Uterus (tissue), 4 donors: ENCODE data around the gene CERS4. TPM values are rescaled to one million over a fixed set of nuclear protein-coding genes. Genes with fewer than 3 reads are reported as not detected.

Source experiments
- DNase-seq, 2 donors: peaks; one replicate each; pipeline ENCODE4 v3.0.0-alpha.2; 2019 to 2020
- H3K27ac ChIP-seq, 2 donors: fragments of 200-600 bp; sonication (generic); 1 replicate in 1 of 2; 2 replicates in 1 of 2; pipeline ENCODE4 v1.5.1; 2016 to 2018
- H3K27me3 ChIP-seq, 2 donors: fragments of 200-600 bp; sonication (generic); one replicate each; pipeline ENCODE4 v1.5.1; 2018 to 2019; ENCODE audit warnings: control low read depth in 1 of 2
- H3K36me3 ChIP-seq, 2 donors: fragments of 200-600 bp; sonication (generic); one replicate each; pipeline ENCODE4 v1.5.1; 2019; ENCODE audit warnings: control low read depth in 1 of 2
- H3K4me1 ChIP-seq, 2 donors: fragments of 200-600 bp; sonication (generic); one replicate each; pipeline ENCODE4 v1.5.1; 2018 to 2019; ENCODE audit warnings: control low read depth in 1 of 2
- H3K4me3 ChIP-seq, 2 donors: fragments of 200-600 bp; sonication (generic); 1 replicate in 1 of 2; 2 replicates in 1 of 2; pipeline ENCODE4 v1.5.1; 2018 to 2019; ENCODE audit warnings: mild to moderate bottlenecking in 1 of 2
- H3K9me3 ChIP-seq, 2 donors: fragments of 200-600 bp; sonication (generic); one replicate each; pipeline ENCODE4 v1.5.1; 2019; ENCODE audit warnings: control low read depth in 1 of 2
- POLR2A ChIP-seq, 2 donors: fragments of 450-650 bp; IDR thresholded peaks; one replicate each; pipeline ENCODE4 v1.6.1; 2016; ENCODE audit warnings: antibody characterized with exemption in 2 of 2, mild to moderate bottlenecking in 1 of 2, moderate library complexity in 1 of 2
- intact Hi-C: fragments of 100-400 bp; cut with DNase I; formaldehyde crosslinking; loops from one replicate; pipeline ENCODE4 v1.15.1; 2023; ENCODE audit warnings: low total_unique reads
- total RNA-seq, 4 donors: library from RNA; depleted of rRNA in 3 of 4; stranded (reverse); fragments of >200 nt in 3 of 4; gene quantifications; one replicate each; pipeline versions ENCODE4 v1.1.0 to v1.2.4, GENCODE V29; 2014 to 2023
- TF ChIP-seq, protein P1 (sequence below), 4 experiments: fragments of 200-600 bp in 2 of 4; fragments of 450-650 bp in 2 of 4; sonication (generic) in 2 of 4; IDR thresholded peaks; one replicate each; pipeline ENCODE4 v1.5.1; 2016 to 2019; ENCODE audit warnings: antibody characterized with exemption in 4 of 4, mild to moderate bottlenecking in 2 of 4, moderate library complexity in 1 of 4
- donor health status: DM: yes; HTN: yes; CAD: no.

Gene CERS4
- total RNA-seq, 4 donors from 2014 or later = 37.1 to 60.8 (median 38.7) TPM

DNA sequence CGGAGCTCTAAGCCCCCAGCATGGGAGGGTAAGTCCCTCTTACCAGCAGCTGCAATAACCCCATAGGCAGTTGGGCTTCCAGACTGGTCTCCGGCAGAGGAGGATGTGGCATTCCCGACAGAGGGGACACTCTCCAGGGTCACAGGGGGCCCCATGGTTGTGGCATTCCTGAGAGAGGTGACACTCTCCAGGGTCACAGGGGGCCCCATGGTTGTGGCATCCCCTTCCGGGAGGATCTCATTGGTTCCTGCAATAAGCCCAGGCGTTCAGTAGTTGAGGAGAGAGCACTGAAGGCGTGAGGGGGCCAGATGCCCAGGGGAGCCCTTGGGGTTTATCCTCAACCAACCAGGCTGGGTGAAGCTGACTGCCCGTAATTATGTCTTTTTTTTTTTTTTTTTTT is 93.6 kb downstream of the CERS4 start:
- no peaks in the 10 kb centered on the region for H3K9me3 ChIP-seq
- no peaks in the 10 kb centered on the region for H3K36me3 ChIP-seq
- TF ChIP-seq POLR2A (IDR thresholded peaks at IDR 0.05) = no peak
- TF ChIP-seq, protein P1, sequence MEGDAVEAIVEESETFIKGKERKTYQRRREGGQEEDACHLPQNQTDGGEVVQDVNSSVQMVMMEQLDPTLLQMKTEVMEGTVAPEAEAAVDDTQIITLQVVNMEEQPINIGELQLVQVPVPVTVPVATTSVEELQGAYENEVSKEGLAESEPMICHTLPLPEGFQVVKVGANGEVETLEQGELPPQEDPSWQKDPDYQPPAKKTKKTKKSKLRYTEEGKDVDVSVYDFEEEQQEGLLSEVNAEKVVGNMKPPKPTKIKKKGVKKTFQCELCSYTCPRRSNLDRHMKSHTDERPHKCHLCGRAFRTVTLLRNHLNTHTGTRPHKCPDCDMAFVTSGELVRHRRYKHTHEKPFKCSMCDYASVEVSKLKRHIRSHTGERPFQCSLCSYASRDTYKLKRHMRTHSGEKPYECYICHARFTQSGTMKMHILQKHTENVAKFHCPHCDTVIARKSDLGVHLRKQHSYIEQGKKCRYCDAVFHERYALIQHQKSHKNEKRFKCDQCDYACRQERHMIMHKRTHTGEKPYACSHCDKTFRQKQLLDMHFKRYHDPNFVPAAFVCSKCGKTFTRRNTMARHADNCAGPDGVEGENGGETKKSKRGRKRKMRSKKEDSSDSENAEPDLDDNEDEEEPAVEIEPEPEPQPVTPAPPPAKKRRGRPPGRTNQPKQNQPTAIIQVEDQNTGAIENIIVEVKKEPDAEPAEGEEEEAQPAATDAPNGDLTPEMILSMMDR (IDR thresholded peaks at IDR 0.05) = no peak
- H3K4me1 ChIP-seq = peaks cover 0 to 6% of the 10 kb centered on the region in 2 donors
- no peak for DNase-seq
- no peaks in the 10 kb centered on the region for H3K27me3 ChIP-seq
- H3K4me3 ChIP-seq = no peak overlapping the region
- intact Hi-C loops = no loop called here
- no peak overlapping the region for H3K27ac ChIP-seq

DNA sequence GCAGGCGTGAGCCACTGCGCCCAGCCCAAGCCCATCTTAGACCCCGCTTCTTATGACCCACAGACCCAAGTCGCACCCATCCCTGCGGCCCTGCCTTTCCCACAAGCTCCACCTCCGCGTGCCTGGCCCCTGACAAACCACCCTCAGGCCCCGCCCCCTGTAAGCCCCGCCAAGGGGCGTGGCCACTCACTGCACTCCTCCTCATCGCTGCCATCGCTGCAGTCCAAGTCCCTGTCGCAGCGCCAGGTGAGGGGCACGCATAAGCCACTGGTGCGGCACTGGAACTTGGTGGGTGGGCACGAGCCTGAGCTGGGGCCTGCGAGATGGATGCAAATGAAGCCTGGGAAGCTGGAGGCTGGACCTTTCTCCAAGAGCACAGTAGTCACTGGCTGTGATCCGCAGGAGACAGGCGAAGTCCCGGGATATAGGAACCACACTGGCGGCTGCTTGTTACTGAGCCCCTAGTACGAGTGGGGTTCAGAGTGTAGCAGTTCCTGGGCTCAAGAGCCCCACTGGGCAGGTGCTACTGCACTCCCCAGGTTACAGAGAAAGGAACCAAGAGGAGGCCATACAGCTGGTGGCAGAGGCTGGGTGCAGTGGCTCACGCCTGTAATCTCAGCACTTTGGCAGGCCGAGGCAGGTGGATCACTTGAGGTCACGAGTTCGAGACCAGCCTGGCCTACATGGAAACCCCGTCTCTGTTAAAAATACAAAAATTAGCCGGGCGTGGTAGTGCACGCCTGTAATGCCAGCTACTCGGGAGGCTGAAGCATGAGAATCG is 95.9 kb downstream of the CERS4 start:
- Histone ChIP-seq H3K27ac (no peak overlapping the region), H3K9me3 (no peaks in the 10 kb centered on the region), H3K4me1 (peaks cover 3 to 7% of the 10 kb centered on the region in 2 donors), H3K27me3 (no peaks in the 10 kb centered on the region), H3K36me3 (no peaks in the 10 kb centered on the region), H3K4me3 (no peak overlapping the region)
- DNase-seq = peak; percentile 17 to 19
- intact Hi-C loops = no loop called here
- TF ChIP-seq, protein P1 (IDR thresholded peaks at IDR 0.05) = no peak
- no peak for TF ChIP-seq POLR2A (IDR thresholded peaks at IDR 0.05)

DNA sequence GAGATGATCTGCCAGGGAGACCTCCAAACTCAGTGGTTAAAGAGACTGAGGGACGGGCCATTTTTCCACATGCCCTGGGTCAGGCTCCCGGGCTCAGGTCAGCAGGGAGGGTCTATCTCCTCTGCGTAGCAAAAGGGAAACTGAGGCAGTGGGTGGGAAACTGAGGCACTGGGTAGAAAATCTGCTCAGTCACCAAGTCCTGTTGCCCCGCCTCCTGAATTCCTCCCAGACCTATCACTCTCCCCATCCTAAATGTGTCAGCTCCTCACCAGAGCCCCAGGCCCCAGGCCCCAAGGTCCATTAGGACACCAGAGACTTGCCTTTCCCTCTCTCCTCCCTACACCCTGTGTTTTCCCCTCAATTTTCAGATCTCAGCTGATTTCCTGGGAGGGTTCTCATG is 96.6 kb downstream of the CERS4 start:
- intact Hi-C loops = no loop called here

DNA sequence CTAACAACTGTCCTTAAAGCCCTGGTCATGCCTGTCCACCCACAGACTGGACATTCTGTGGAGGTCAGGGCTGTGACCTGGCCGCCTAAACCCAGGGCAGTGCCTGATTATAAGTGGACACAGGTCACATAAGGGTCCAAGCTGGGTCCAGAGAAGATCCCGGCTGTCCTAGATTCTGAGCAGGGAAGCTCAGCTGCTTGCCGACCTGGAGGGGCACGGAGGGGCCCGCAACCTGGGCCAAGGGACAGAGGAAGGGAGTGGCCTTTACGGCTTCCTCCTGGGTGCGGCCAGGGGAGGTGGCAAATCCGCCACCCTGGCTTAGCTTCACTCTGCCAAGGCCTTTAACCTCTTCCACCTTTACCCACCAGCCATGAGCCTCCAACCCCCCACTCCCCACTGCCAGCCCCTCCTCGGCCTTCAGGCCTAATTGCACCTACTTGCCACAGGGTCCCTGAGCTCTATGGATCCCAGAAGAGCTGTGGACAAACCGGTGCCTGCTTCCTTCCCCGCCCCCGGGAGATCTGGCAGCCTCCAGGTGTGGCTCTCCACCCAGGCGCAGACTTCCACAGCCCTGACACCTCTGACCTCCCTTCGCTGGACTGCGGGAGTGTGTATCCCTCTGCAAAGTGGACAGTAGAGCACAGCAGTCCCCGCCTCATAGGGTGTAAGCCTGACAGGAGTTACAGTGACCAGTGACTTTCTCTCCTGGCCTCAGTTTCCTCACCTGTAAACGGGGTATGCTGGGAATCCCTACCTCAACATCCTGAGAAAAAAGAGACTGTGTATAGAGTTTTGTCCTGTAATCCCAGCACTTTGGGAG is 97.3 kb downstream of the CERS4 start:
- peak; percentile 13 to 14 for DNase-seq
- no peaks in the 10 kb centered on the region for H3K36me3 ChIP-seq
- TF ChIP-seq POLR2A (IDR thresholded peaks at IDR 0.05) = no peak
- TF ChIP-seq, protein P1 (IDR thresholded peaks at IDR 0.05) = no peak
- H3K27ac ChIP-seq = peak overlapping the region in 1 of 2 donors; percentile 34
- H3K9me3 ChIP-seq = no peaks in the 10 kb centered on the region
- H3K4me3 ChIP-seq = peak overlapping the region in 1 of 2 donors; percentile 59
- H3K4me1 ChIP-seq = peaks cover 3 to 7% of the 10 kb centered on the region in 2 donors
- intact Hi-C loops = no loop called here
- H3K27me3 ChIP-seq = no peaks in the 10 kb centered on the region

More for the DNA sequence above, 96.6 kb downstream of the CERS4 start:
- Histone ChIP-seq H3K9me3 (no peaks in the 10 kb centered on the region), H3K36me3 (no peaks in the 10 kb centered on the region), H3K27ac (peak overlapping the region in 1 of 2 donors; percentile 34), H3K4me3 (no peak overlapping the region), H3K27me3 (no peaks in the 10 kb centered on the region), H3K4me1 (peaks cover 3 to 7% of the 10 kb centered on the region in 2 donors)
- peak; percentile 10 to 12 for DNase-seq
- no peak for TF ChIP-seq POLR2A (IDR thresholded peaks at IDR 0.05)
- TF ChIP-seq, protein P1 (IDR thresholded peaks at IDR 0.05) = no peak
